ENCODE data around the gene SLF2. TPM values are rescaled to one million over a fixed set of nuclear protein-coding genes. Genes with fewer than 3 reads are reported as not detected.

The SLF2 gene
- total RNA-seq, 4 donors from 2014 or later, result 9.2 to 23.0 (median 20.1) TPM

DNA sequence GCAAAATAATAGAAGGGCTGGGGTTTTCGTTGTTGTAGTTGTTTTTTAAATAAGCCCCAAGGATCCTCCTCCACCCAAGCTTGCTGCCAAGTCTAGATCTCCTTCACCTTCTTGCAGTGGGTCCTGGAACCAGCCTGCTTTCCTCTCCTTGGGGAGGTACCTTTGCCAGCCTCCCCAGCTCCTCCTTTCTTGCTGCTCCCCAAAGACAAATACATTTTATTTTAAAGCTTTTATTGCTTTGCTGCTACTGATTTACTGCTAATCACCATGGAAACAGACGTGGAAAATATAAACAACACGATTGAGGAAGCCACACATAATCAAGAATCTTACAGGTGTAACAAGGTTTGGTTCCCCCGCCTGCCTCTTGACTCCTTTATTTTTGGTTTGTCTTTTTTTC is 17.4 kb upstream of the SLF2 start:
- H3K27ac ChIP-seq, result no peak overlapping the region
- TF ChIP-seq, protein P1, sequence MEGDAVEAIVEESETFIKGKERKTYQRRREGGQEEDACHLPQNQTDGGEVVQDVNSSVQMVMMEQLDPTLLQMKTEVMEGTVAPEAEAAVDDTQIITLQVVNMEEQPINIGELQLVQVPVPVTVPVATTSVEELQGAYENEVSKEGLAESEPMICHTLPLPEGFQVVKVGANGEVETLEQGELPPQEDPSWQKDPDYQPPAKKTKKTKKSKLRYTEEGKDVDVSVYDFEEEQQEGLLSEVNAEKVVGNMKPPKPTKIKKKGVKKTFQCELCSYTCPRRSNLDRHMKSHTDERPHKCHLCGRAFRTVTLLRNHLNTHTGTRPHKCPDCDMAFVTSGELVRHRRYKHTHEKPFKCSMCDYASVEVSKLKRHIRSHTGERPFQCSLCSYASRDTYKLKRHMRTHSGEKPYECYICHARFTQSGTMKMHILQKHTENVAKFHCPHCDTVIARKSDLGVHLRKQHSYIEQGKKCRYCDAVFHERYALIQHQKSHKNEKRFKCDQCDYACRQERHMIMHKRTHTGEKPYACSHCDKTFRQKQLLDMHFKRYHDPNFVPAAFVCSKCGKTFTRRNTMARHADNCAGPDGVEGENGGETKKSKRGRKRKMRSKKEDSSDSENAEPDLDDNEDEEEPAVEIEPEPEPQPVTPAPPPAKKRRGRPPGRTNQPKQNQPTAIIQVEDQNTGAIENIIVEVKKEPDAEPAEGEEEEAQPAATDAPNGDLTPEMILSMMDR (IDR thresholded peaks at IDR 0.05 in 4 of 5, conservative IDR thresholded peaks at IDR 0.05 in 1 of 5), result no peak
- no peak for TF ChIP-seq POLR2A (IDR thresholded peaks at IDR 0.05)
- H3K4me3 ChIP-seq, result no peak overlapping the region
- ATAC-seq (no peak), DNase-seq (no peak)
- in situ Hi-C loops (cut with MboI; ENCODE audit: low sequenced_read_pairs in 4 of 4) (no loop called here), intact Hi-C loops (cut with DNase I; ENCODE audit: low total_unique reads) (no loop called here)
- peaks cover 0 to 5% of the 10 kb centered on the region in 2 donors for H3K4me1 ChIP-seq
- H3K36me3 ChIP-seq, result no peaks in the 10 kb centered on the region
- peaks cover 14 to 21% (median 20%) of the 10 kb centered on the region in 3 donors for H3K27me3 ChIP-seq
- no peaks in the 10 kb centered on the region for H3K9me3 ChIP-seq

DNA sequence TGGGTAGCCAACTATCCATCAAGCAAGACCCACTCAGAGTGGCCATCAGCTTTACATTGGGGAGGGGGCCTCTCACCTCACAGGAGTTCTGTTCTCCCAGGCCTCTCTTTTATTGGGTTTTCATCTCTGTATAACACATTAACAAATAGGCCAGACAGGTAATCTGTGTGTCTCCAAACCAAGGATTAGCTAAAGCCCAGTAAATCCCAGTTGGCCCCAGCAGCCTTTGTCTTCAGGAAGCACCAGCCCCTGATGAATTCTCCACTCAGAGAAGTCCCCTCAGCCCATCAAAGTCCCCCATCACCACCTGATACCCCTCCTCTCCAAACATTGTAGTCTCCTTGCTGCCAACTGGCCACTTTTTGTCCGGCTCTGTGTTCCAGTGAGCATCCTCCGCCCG is 16.9 kb upstream of the SLF2 start:
- Histone ChIP-seq H3K36me3 (no peaks in the 10 kb centered on the region), H3K27ac (no peak overlapping the region), H3K4me1 (peaks cover 0 to 4% of the 10 kb centered on the region in 2 donors), H3K4me3 (no peak overlapping the region), H3K27me3 (peaks cover 14 to 23% (median 15%) of the 10 kb centered on the region in 3 donors), H3K9me3 (no peaks in the 10 kb centered on the region)
- in situ Hi-C loops (cut with MboI; ENCODE audit: low sequenced_read_pairs in 4 of 4) (no loop called here), intact Hi-C loops (cut with DNase I; ENCODE audit: low total_unique reads) (no loop called here)
- no peak for ATAC-seq
- no peak for DNase-seq
- TF ChIP-seq, protein P1 (IDR thresholded peaks at IDR 0.05 in 4 of 5, conservative IDR thresholded peaks at IDR 0.05 in 1 of 5), result no peak
- no peak for TF ChIP-seq POLR2A (IDR thresholded peaks at IDR 0.05)

DNA sequence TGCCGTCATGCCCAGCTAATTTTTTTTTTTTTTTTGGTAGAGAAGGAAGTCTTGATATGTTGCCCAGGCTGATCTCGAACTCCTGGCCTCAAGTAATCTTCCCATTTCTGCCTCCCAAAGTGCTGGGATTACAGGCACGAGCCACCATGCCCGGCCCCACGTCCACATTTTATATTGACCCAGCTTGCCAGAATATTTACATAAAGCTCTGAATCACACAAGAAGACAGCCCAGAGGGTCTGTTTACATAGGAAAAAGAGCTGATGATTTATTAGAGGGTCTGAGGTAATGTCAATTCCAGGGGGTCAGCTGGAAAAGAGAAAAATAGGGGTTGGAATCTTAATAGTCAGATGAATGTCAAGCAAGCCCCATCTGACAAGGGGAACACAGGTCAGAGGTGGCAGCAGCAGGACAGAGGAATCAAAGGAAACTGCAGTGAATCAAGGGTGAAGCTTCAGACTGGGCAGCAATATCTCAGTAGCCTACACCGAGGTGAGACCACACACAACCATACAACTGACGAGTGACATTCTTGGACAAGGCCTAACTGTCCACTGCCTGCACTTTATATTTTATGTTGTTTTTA is 15.8 kb upstream of the SLF2 start:
- Histone ChIP-seq H3K36me3 (no peaks in the 10 kb centered on the region), H3K27ac (no peak overlapping the region), H3K27me3 (peaks cover 10 to 24% (median 10%) of the 10 kb centered on the region in 3 donors), H3K4me3 (no peak overlapping the region), H3K4me1 (no peaks in the 10 kb centered on the region), H3K9me3 (no peaks in the 10 kb centered on the region)
- intact Hi-C loops (cut with DNase I; ENCODE audit: low total_unique reads) (no loop called here), in situ Hi-C loops (cut with MboI; ENCODE audit: low sequenced_read_pairs in 4 of 4) (no loop called here)
- TF ChIP-seq POLR2A (IDR thresholded peaks at IDR 0.05), result no peak
- TF ChIP-seq, protein P1 (IDR thresholded peaks at IDR 0.05 in 4 of 5, conservative IDR thresholded peaks at IDR 0.05 in 1 of 5), result no peak
- ATAC-seq (no peak), DNase-seq (no peak)

DNA sequence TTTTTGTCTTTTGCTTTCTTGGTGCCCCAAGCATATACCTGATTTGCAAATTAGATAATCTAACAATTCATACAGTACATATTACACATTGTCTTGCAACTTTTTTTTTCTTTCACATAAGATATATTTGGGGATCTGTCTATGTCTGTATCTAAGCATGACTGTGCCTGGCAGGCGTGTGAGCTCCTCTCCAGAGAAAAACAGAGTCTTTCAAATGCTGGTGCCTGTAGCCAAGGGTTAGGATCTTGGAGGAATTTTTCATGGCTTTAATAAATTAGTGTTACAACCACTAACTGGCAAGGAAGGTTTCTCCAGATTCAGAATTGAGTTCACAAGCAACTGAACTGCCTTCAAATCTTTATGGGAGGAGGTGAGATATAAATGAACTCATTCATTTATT is 14.8 kb upstream of the SLF2 start:
- H3K4me3 ChIP-seq, result no peak overlapping the region
- no peaks in the 10 kb centered on the region for H3K9me3 ChIP-seq
- in situ Hi-C loops (cut with MboI; ENCODE audit: low sequenced_read_pairs in 4 of 4), result no loop called here
- peaks cover 2 to 24% (median 10%) of the 10 kb centered on the region in 3 donors for H3K27me3 ChIP-seq
- no peaks in the 10 kb centered on the region for H3K36me3 ChIP-seq
- DNase-seq (no peak), ATAC-seq (no peak)
- H3K4me1 ChIP-seq, result no peaks in the 10 kb centered on the region
- no peak overlapping the region for H3K27ac ChIP-seq
- no peak for TF ChIP-seq POLR2A (IDR thresholded peaks at IDR 0.05)
- intact Hi-C loops (cut with DNase I; ENCODE audit: low total_unique reads), result no loop called here

DNA sequence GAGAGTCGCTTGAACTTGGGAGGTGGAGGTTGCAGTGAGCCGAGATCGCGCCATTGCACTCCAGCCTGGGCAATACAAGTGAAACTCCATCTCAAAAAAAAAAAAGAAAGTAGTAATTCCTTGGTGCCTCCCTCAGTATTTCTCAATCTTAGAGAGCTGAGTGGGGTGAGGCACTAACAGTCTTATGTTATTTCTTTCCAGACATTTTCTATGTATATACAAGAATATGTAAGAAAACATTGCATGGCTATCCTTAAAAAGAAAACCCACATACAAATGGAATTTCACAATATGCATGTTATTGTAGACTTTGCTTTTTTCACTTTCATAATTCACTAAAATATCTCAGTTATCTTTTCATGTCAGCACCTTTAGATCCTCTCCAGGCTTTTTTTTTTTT is 13.6 kb upstream of the SLF2 start:
- Histone ChIP-seq H3K4me1 (no peaks in the 10 kb centered on the region), H3K36me3 (no peaks in the 10 kb centered on the region), H3K27me3 (peaks cover 0 to 27% (median 1%) of the 10 kb centered on the region in 3 donors), H3K27ac (no peak overlapping the region), H3K4me3 (no peak overlapping the region), H3K9me3 (no peaks in the 10 kb centered on the region)
- in situ Hi-C loops (cut with MboI; ENCODE audit: low sequenced_read_pairs in 4 of 4) (no loop called here), intact Hi-C loops (cut with DNase I; ENCODE audit: low total_unique reads) (no loop called here)
- ATAC-seq, result no peak
- DNase-seq, result no peak
- no peak for TF ChIP-seq POLR2A (IDR thresholded peaks at IDR 0.05)
- TF ChIP-seq, protein P1 (IDR thresholded peaks at IDR 0.05 in 4 of 5, conservative IDR thresholded peaks at IDR 0.05 in 1 of 5), result no peak
